HG03108 (cell line): Measurements from ENCODE around the gene ADAM12.

Experiments
- ATAC-seq: cut with Tn5 transposase; IDR thresholded peaks from one replicate; pipeline ENCODE4 v1.9.1; 2021; ENCODE audit warnings: moderate library complexity; ENCODE audit not compliant: unreplicated experiment

Gene ADAM12

GRCh38 chr10:126242397-126243260 lies 145.6 kb downstream of the ADAM12 start:
- no peak for ATAC-seq

GRCh38 chr10:126240483-126240882 lies 147.8 kb downstream of the ADAM12 start:
- ATAC-seq = no peak

GRCh38 chr10:126239844-126240243 lies 148.4 kb downstream of the ADAM12 start:
- no peak for ATAC-seq

GRCh38 chr10:126235979-126236851 lies 152.1 kb downstream of the ADAM12 start:
- ATAC-seq = no peak

GRCh38 chr10:126235091-126235978 lies 152.9 kb downstream of the ADAM12 start:
- ATAC-seq = no peak

GRCh38 chr10:126234630-126235029 lies 153.6 kb downstream of the ADAM12 start:
- ATAC-seq = no peak

GRCh38 chr10:126233182-126234148 lies 154.8 kb downstream of the ADAM12 start:
- ATAC-seq = no peak

GRCh38 chr10:126230587-126230986 lies 157.7 kb downstream of the ADAM12 start:
- ATAC-seq = no peak

- no peak for ATAC-seq
Observed at GRCh38 chr10:126229686-126230085, 158.6 kb downstream of the ADAM12 start.

- ATAC-seq = no peak
Observed at GRCh38 chr10:126227762-126228134, 160.5 kb downstream of the ADAM12 start.

- ATAC-seq = no peak
Observed at GRCh38 chr10:126226988-126227761, 161.1 kb downstream of the ADAM12 start.

GRCh38 chr10:126226205-126226604 lies 162.1 kb downstream of the ADAM12 start:
- no peak for ATAC-seq

GRCh38 chr10:126225672-126226008 lies 162.6 kb downstream of the ADAM12 start:
- no peak for ATAC-seq

- ATAC-seq = no peak
Observed at GRCh38 chr10:126224967-126225671, 163.2 kb downstream of the ADAM12 start.

- ATAC-seq = no peak
Observed at GRCh38 chr10:126223512-126224067, 164.7 kb downstream of the ADAM12 start.

GRCh38 chr10:126222736-126223511 lies 165.4 kb downstream of the ADAM12 start:
- no peak for ATAC-seq

GRCh38 chr10:126221874-126222273 lies 166.4 kb downstream of the ADAM12 start:
- ATAC-seq = no peak
